DND-41 (cell line): ENCODE measurements around the gene LLGL1.

Experiments used
- EZH2 ChIP-seq: IDR thresholded peaks from 3 replicates; pipeline ENCODE4 v1.6.1; 2012; ENCODE audit warnings: borderline replicate concordance, low read depth, mild to moderate bottlenecking, moderate library complexity, low read length, inconsistent platforms; ENCODE audit not compliant: severe bottlenecking
- TF ChIP-seq, protein P1 (sequence below): IDR thresholded peaks from 2 replicates; pipeline ENCODE4 v1.5.1; 2012; ENCODE audit warnings: borderline replicate concordance, low read length, moderate library complexity, mild to moderate bottlenecking; ENCODE audit not compliant: poor library complexity, severe bottlenecking; ENCODE audit errors: extremely low read depth

DNA sequence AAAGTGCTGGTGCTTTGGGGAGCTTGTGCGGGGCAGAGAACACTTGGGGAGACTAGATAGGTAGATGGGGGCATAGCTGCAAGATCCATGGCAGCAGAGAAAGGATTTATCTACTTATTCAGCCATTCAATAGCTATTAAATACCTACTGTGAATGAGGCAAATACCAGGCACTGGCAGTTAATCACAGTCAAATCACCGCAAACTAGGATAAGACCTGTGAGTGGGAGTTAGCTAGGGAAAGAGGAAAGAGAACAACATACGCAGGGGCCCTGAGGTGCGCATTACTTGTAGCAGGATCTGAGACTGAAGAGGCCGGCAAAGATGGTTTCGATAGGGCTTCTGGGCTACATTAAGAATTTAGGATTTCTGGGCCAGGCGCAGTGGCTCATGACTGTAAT is 45.6 kb upstream of the LLGL1 start:
- TF ChIP-seq, protein P1, sequence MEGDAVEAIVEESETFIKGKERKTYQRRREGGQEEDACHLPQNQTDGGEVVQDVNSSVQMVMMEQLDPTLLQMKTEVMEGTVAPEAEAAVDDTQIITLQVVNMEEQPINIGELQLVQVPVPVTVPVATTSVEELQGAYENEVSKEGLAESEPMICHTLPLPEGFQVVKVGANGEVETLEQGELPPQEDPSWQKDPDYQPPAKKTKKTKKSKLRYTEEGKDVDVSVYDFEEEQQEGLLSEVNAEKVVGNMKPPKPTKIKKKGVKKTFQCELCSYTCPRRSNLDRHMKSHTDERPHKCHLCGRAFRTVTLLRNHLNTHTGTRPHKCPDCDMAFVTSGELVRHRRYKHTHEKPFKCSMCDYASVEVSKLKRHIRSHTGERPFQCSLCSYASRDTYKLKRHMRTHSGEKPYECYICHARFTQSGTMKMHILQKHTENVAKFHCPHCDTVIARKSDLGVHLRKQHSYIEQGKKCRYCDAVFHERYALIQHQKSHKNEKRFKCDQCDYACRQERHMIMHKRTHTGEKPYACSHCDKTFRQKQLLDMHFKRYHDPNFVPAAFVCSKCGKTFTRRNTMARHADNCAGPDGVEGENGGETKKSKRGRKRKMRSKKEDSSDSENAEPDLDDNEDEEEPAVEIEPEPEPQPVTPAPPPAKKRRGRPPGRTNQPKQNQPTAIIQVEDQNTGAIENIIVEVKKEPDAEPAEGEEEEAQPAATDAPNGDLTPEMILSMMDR, result no peak
- no peak for TF ChIP-seq EZH2
